ENCODE results near the gene TNRC18.

DNA sequence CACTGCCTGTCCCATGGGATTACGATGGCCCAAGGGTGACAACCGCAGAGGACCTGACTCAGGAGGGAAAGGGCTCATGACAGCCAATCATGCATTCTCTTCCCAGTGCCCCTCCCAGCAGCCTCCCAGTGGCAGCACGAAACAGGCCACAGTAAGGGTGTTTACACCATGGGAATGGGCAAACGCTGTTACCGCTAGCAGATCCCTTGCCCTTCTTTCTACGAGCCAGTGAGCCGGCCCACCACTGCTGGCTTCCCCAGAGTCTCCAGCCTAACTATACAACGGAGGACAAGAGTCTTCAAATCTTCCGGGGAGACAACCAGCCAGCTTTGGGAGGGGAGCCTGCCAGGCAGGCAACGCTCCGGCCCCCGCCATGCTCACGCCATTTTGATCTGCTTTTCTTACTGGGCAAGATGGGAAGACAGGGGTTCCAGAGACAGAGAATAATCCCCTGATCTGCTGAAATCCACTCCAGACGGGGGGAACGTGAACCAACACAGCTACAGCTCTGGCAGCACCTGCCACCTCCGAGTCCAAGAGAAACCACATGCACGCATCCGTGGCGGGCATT lies 71.1 kb downstream of the TNRC18 start:
- no peak for TF ChIP-seq JUND (IDR thresholded peaks at IDR 0.05; ENCODE audit: low read length)
- no peak for TF ChIP-seq SRF (IDR thresholded peaks at IDR 0.05; ENCODE audit: low read depth, low read length)
- TF ChIP-seq SP1 (IDR thresholded peaks at IDR 0.05; ENCODE audit: low read depth, low read length), result no peak
- no peak for TF ChIP-seq RNF2 (IDR thresholded peaks at IDR 0.05; ENCODE audit: borderline replicate concordance, low read depth, low read length, missing control alignments, poor library complexity, severe bottlenecking)
- TF ChIP-seq EP300 (IDR thresholded peaks at IDR 0.05; ENCODE audit: borderline replicate concordance in 1 of 2, low read depth in 2 of 2, low read length in 2 of 2), result no peak
- no peak for TF ChIP-seq YY1 (IDR thresholded peaks at IDR 0.05; ENCODE audit: low read depth, low read length)
- no peak for TF ChIP-seq CBX8 (IDR thresholded peaks at IDR 0.05; ENCODE audit: borderline replicate concordance, low read depth, low read length)
